ENCODE results near the gene UBQLN3. TPM values are rescaled to one million over a fixed set of nuclear protein-coding genes. Genes with fewer than 3 reads are reported as not detected.

UBQLN3 gene
- total and polyA plus RNA-seq, 2 of the 13 experiments (the other 11 are each of a cell fraction or from before 2014, with no cell fraction given), result 0.08 TPM; not detected in 1

GRCh38 chr11:5546457-5546856 is 36.7 kb upstream of the UBQLN3 start:
- ATAC-seq (no peak), FAIRE-seq (no peak), DNase-seq (ENCODE audit: low spot score) (no peak)
- ChIA-PET CTCF (ENCODE audit: low intra/inter-chr PET ratio, low total read pairs) (no interaction called here), POLR2A (no interaction called here)
- H3K79me2 ChIP-seq (ENCODE audit: insufficient read depth, low read length), result no peaks in the 10 kb centered on the region
- no peaks in the 10 kb centered on the region for H3K4me1 ChIP-seq (ENCODE audit: insufficient read depth, low read length)
- no peak for TF ChIP-seq ZNF251 (CRISPR knock-in tag; IDR thresholded peaks at IDR 0.05)
- TF ChIP-seq GLMP (CRISPR knock-in tag; IDR thresholded peaks at IDR 0.05; ENCODE audit: borderline replicate concordance), result no peak
- no peak for TF ChIP-seq NCOR1 (IDR thresholded peaks at IDR 0.05; ENCODE audit: borderline replicate concordance, low read length)
- no peak for TF ChIP-seq DMTF1 (CRISPR knock-in tag; IDR thresholded peaks at IDR 0.05)
- no peak for TF ChIP-seq ZNF644 (CRISPR knock-in tag; IDR thresholded peaks at IDR 0.05; ENCODE audit: low read depth)
- TF ChIP-seq TOE1 (CRISPR knock-in tag; IDR thresholded peaks at IDR 0.05), result no peak
- TF ChIP-seq MIXL1 (CRISPR knock-in tag; IDR thresholded peaks at IDR 0.05), result no peak
- TF ChIP-seq MAFG (CRISPR knock-in tag; IDR thresholded peaks at IDR 0.05), result no peak
- TF ChIP-seq KIAA2018 (CRISPR knock-in tag; IDR thresholded peaks at IDR 0.05; ENCODE audit: borderline replicate concordance), result no peak
- no peak for TF ChIP-seq MTERF4 (CRISPR knock-in tag; IDR thresholded peaks at IDR 0.05)
- H3K27ac ChIP-seq (ENCODE audit: extremely low read length, insufficient read depth, low read length), result no peak overlapping the region
- no peaks in the 10 kb centered on the region for H3K9me3 ChIP-seq (ENCODE audit: low read length)
- intact Hi-C loops (cut with micrococcal nuclease; ENCODE audit: unreplicated experiment), result no loop called here
- no peaks in the 10 kb centered on the region for H3K36me3 ChIP-seq (replicated peaks in 1 of 2; ENCODE audit: control insufficient read depth in 1 of 2, insufficient read depth in 2 of 2, low read length in 2 of 2)
- H3K9ac ChIP-seq (ENCODE audit: insufficient read depth, low read depth, low read length), result no peak overlapping the region
- no peak overlapping the region for H2AFZ ChIP-seq (ENCODE audit: low read length)
- in situ Hi-C loops (cut with HindIII; ENCODE audit: extremely low pct_ligation_motif_present, low pct_unique_long_range_greater_than_20kb), result no loop called here
- WGBS (ENCODE audit: low lambda C conversion rate), result 27% methylated on average over 3 of the region's 3 CpGs
- no TSS peak for BruUV-seq (replicated peaks)
- no peaks in the 10 kb centered on the region; a peak in 1 of 5 replicates for H3K27me3 ChIP-seq (ENCODE audit: control insufficient read depth in 1 of 2, insufficient read depth in 2 of 2, low read length in 2 of 2)
- no peaks in the 10 kb centered on the region for H4K20me1 ChIP-seq (ENCODE audit: insufficient read depth, low read length)
- H3K4me2 ChIP-seq (ENCODE audit: low read depth, low read length), result no peak overlapping the region
- H3K4me3 ChIP-seq (replicated peaks in 1 of 3; ENCODE audit: insufficient read depth in 1 of 3, low read depth in 2 of 3, low read length in 3 of 3), result no peak overlapping the region
